ENCODE data around the gene DCUN1D4. TPM values are rescaled to one million over a fixed set of nuclear protein-coding genes. Genes with fewer than 3 reads are reported as not detected.
A peak's percentile ranks its signal among the peaks of the same experiment; 100 is the strongest.

Gene DCUN1D4
- total and polyA plus RNA-seq, 4 donors = 15.2 to 33.9 (median 21.8) TPM

- no peaks in the 10 kb centered on the region for H3K27me3 ChIP-seq (ENCODE audit: control insufficient read depth in 4 of 4, insufficient read depth in 4 of 4, low read length in 3 of 4)
- no peak overlapping the region for H3K27ac ChIP-seq (ENCODE audit: low read depth in 1 of 2, low read length in 2 of 2)
- WGBS = 47% methylated on average over 4 of the region's 4 CpGs
- peaks cover 0 to 3% (median under 1%) of the 10 kb centered on the region in 4 donors for H3K36me3 ChIP-seq (ENCODE audit: control insufficient read depth in 4 of 4, insufficient read depth in 3 of 4, low read depth in 1 of 4, low read length in 3 of 4)
- TF ChIP-seq CTCF (IDR thresholded peaks at IDR 0.05; ENCODE audit: low read depth, low read length, missing input control) (no peak), RXRA (IDR thresholded peaks at IDR 0.05) (no peak), EGR1 (IDR thresholded peaks at IDR 0.05; ENCODE audit: low read depth in 2 of 2) (no peak), JUND (IDR thresholded peaks at IDR 0.05) (no peak), NR2F2 (IDR thresholded peaks at IDR 0.05) (no peak), TAF1 (conservative IDR thresholded peaks at IDR 0.05) (no peak), HNF4A (conservative IDR thresholded peaks at IDR 0.05) (peak in 1 of 2 donors; percentile 9), MAX (IDR thresholded peaks at IDR 0.05) (no peak), REST (IDR thresholded peaks at IDR 0.05) (peak; percentile 98), FOXA1 (IDR thresholded peaks at IDR 0.05) (no peak), SP1 (IDR thresholded peaks at IDR 0.05) (no peak), GABPA (IDR thresholded peaks at IDR 0.05 in 1 of 2, conservative IDR thresholded peaks at IDR 0.05 in 1 of 2) (no peak), HNF4G (IDR thresholded peaks at IDR 0.05) (no peak), RAD21 (IDR thresholded peaks at IDR 0.05) (no peak), FOXA2 (IDR thresholded peaks at IDR 0.05) (peak; percentile 16), YY1 (IDR thresholded peaks at IDR 0.05) (no peak)
- TF ChIP-seq, protein P1, sequence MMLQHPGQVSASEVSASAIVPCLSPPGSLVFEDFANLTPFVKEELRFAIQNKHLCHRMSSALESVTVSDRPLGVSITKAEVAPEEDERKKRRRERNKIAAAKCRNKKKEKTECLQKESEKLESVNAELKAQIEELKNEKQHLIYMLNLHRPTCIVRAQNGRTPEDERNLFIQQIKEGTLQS (IDR thresholded peaks at IDR 0.05) = no peak
- TF ChIP-seq, protein P2, sequence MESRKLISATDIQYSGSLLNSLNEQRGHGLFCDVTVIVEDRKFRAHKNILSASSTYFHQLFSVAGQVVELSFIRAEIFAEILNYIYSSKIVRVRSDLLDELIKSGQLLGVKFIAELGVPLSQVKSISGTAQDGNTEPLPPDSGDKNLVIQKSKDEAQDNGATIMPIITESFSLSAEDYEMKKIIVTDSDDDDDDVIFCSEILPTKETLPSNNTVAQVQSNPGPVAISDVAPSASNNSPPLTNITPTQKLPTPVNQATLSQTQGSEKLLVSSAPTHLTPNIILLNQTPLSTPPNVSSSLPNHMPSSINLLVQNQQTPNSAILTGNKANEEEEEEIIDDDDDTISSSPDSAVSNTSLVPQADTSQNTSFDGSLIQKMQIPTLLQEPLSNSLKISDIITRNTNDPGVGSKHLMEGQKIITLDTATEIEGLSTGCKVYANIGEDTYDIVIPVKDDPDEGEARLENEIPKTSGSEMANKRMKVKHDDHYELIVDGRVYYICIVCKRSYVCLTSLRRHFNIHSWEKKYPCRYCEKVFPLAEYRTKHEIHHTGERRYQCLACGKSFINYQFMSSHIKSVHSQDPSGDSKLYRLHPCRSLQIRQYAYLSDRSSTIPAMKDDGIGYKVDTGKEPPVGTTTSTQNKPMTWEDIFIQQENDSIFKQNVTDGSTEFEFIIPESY (IDR thresholded peaks at IDR 0.05) = no peak
- no peaks in the 10 kb centered on the region for H3K9me3 ChIP-seq (ENCODE audit: control insufficient read depth in 4 of 4, low read length in 3 of 4)
- H3K4me3 ChIP-seq (ENCODE audit: low read depth in 1 of 3, low read length in 3 of 3) = no peak overlapping the region
- no peak for DNase-seq (ENCODE audit: low spot score)
- no peak overlapping the region for H3K9ac ChIP-seq (ENCODE audit: low read depth in 1 of 2, low read length in 2 of 2)
- H3K4me1 ChIP-seq (ENCODE audit: control insufficient read depth in 4 of 4, insufficient read depth in 4 of 4, low read length in 3 of 4) = peaks cover 20 to 51% (median 29%) of the 10 kb centered on the region in 4 donors
Measured at GRCh38 chr4:51859476-51860031, 16.6 kb downstream of the DCUN1D4 start.

Measured in liver (tissue), 9 donors.